HG03139 (cell line): ENCODE measurements around the gene ZSCAN2.
"Not testable (repeated sequence)": the region's sequence is repeated elsewhere in the genome, so short reads cannot be mapped to it uniquely, and the experiment has no call there.

Source experiments
- ATAC-seq: cut with Tn5 transposase; IDR thresholded peaks from one replicate; pipeline ENCODE4 v1.9.1; 2021; ENCODE audit not compliant: unreplicated experiment

ZSCAN2 gene

DNA sequence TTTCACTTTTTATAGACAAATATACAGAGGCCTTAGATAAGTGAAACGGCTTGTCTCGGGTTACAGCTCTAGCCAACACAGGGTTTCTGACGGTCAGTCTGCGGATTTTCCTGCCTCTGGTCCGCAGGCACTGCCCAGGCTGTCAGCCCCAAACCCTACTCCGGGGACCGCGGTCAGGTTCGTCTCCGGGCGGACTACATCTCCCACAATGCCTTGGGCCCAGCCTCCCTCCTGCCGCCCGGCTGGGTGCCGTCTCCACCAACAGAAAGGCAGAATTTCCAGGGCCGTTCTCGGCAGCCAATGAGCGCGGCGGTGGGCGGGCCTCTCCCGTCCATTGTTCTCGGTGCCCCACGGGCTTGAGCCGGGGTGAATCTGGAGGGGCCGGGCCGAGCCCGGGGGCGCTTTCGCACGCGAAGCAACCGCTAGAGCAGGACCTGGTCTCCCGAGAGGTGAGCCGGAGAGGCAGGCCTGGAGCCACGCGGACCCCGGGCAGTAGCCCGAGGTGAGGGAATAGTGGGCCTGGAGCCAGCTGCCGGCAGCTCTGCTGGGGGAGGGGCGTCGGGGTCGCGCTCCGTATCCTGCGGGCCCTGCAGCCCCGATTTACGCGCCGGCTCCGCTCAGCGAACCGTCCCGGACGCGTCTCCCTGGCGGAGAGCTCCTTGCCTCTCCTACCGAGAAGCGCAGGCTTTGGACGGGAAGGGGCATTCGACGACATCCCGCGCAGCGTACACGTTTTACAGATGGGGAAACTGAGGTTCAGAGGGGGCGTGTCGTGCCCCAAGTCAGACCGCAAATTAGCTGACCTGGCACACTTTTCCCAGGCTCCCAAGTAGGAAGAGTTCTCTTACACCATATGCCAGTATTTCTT is at the start of gene ZSCAN2:
Gene ZSCAN2, plus strand, starts transcription at position 323 of the 868 bp plus-strand sequence. CDS start 2,919 bp downstream, outside the sequence.
- peak; percentile 92 for ATAC-seq

DNA sequence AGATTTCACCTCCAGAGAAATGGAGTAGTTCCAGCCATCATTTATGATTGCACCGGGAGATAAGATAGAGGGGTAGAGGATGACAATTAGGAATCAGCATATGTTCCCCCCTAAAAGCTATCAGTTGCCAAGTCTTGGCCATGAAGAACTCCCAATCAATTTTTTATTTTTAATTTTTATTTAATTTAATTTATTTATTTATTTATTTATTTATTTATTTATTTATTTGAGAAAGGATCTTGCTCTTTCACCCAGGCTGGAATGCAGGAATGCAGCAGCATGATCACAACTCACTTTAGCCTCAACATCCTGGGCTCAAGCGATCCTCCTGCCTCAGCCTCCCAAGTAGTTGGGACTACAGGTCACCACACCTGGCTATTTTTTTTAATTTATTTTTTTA is 49.2 kb upstream of the ZSCAN2 start:
- ATAC-seq: not testable (repeated sequence)

DNA sequence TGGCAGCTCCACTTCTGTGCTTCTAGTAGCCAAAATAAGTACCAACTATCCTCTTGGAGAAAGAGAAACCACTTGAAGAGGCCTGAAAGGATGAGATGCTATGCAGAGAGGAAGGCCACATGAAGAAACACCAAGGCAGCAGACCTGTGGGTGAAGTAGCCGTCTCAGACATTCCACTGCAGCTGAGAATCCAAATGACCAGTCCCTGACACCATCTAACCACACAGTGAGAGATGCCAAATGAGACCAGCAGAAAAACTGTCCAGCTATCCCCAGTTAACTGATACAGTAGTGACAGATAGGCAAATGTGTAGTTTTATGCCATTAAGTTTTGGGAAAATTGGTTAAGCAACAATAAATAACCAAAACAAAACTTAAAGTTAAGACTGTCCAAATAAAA is 47.9 kb upstream of the ZSCAN2 start:
- ATAC-seq: no peak

DNA sequence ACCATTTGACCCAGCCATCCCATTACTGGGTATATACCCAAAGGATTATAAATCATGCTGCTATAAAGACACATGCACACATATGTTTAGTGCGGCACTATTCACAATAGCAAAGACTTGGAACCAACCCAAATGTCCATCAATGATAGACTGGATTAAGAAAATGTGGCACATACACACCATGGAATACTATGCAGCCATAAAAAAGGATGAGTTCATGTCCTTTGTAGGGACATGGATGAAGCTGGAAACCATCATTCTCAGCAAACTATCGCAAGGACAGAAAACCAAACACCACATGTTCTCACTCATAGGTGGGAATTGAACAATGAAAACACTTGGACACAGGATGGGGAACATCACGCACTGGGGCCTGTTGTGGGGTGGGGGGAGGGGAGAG is 44.1 kb upstream of the ZSCAN2 start:
- not testable (repeated sequence) for ATAC-seq

DNA sequence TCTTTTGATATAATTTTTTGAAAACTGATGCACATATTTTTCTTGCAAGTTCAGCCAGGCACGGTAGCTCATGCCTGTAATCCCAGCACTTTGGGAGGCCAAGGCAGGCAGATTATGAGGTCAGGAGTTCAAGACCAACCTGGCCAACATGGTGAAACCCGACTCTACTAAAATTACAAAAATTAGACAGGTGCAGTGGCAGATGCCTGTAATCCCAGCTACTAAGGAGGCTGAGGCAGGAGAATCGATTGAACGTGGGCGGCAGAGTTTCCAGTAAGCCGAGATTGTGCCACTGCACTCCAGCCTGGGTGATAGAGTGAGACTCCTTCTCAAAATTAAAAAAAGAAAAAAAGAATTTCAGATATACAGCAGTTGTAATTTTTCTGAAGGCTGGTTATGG is 32.8 kb upstream of the ZSCAN2 start:
- not testable (repeated sequence) for ATAC-seq

DNA sequence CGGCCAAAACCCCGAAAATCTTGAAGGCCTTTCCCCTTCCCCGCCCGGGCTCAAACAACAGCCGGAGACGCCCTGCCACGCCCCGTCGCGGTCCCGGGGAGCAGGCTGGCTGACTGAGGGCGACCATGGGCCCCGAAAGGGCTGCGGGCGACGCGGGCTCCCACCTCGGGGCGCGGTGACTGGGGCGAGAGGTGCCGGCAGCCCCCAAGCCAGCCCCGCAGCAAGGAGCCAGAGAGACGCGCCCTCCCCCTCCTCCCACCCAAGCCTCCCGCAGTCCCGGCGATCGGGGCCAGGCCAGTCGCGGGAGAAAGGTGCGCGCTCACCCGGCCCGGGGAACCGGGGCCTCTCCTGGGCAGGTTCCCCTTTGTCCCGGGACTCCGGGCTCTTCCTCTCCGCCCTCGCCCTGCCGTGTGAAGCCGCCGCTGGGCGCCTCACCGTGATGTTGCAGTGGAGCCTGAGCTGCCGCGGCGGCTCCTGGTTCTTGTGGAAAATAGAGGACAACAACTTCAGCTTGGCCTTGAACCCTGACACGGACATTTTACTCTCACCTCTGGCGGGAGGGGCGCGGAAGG is 30.6 kb upstream of the ZSCAN2 start:
- ATAC-seq: no peak

DNA sequence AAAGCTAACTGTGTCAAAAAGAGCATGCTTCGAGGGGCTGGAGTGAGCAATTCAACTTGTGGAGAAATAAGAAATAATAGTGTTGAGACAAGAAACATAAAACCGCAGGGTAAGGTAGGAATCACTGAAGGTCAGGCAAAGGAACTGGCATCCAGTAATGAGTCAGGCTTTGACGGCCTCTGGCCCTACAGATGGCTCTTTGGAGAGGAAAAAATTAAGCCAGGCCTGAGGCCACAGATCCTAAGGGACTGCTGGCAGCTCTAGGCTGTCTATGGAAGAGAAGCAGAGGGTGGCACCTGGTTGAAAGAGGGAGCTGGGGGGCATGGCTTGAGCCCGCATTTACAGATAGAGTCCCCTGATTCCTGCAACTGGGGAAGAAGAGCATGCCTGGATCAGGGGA is 28.6 kb upstream of the ZSCAN2 start:
- no peak for ATAC-seq

DNA sequence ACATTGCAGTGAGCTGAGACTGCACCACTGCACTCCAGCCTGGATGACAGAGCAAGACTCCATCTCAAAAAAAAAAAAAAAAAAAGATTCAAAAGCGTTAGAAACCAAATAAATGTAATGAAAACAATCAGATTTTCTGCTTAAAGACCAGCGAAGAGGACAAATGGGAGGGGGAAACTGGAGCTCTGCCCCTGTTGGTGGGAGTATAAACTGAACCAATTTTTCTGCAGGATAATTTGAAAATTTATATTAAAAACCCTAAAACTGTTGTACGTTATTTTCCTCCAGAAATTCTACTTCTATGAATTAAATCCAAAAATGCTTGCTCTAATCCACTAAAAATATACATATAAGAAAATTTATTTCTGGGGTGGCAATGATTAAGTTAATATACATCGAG is 25.3 kb upstream of the ZSCAN2 start:
- no peak for ATAC-seq

DNA sequence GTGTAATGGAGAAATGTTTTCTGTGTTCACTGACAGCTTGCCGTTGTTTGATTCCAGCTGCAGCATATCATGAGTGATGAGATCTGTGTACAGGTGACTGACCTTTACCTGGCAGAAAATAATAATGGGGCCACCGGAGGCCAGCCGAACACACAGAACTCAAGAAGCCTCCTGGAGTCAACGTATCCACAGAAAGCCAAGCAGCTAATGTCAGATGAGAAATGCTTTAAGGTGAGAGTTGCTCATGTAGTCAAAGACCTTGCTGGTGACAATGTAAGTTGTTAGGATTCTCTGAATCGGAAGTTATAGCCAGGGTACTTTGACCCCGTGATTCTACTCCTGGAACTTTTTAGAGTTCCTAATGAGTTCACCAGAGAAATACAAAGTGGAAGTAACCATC is 22.9 kb upstream of the ZSCAN2 start:
- not testable (repeated sequence) for ATAC-seq

DNA sequence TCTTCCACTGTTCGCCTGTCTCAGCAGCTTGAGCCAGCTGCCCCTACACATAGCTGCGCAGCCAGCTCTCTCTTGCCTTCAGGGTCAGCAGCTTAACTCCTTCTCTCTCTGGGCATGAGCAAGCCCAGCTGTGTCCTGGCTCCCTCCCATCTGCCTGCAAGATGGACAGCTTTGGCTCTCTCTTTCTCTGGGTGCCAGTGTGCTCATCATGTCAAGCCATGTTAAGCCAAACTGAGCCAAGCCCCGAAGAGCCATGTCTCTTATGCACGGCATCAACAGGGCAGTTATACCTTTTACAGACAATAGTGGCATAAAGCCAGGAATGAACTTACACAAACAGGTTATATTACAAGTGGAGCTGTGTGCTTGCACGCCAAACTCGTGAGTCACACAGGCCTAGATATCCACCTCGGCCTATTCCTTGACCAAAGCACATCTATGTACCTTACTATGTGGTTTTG is 21.5 kb upstream of the ZSCAN2 start:
- ATAC-seq: not testable (repeated sequence)

DNA sequence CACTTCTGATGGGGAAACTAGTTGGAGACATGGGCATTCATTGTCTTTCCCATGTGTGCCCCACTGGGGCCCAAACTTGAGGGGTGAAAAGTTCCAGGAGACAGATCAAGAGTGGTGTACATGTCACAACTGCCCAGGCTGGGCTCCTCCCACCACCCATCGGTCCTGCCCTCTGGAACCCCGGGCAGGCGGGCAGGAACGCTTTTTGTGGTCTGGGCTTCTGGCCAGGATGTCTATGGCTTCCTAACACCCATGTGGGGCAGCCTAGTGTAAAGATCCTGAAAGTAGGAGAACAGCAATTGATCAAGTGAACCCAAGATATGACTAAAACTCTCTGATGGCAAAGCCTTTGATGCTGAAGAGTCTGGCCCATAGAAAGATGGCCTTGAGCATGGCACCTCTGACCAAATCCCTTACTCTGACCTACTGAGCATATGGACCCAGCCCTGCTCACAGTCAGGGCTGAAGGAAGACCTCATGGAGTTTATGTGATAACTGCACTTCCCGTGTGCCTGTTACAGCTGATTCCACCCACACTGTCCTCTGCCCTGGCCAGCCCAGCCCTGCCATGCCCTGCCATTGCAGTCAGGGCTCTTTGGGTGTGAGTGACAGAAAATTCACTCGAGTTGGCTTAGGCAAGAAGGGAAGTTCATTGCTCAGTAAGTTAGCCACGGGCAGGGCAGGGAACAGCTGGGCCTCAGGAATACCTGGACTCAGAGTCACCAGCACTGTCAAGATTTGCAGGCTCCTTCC is 19.0 kb upstream of the ZSCAN2 start:
- ATAC-seq: not testable (repeated sequence)

DNA sequence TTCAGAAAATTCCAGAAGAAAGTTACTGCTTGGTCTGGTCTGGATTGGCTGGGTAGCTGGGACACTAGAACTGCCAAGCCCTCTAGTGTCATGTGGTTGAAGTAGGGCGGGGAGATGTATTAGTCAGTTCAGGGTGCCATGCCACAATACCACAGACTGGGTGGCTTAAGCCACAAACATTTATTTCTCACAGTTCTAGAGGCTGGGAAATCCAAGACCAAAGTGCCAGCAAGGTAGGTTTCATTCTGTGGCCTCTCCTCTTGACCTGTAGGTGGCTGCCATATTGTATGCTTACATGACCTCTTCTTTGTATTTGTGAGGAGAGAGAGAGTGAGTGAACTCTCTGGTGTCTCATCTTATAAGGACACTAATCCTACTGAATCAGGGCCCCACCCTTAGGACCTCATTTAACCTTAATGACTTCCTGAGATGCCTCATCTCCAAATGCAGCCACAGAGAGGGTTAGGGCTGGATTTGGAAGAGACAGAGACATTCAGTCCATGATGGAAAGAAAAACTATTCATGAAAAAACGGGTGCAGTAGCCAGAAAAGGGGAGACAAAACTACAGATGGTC is 18.1 kb upstream of the ZSCAN2 start:
- ATAC-seq: no peak

DNA sequence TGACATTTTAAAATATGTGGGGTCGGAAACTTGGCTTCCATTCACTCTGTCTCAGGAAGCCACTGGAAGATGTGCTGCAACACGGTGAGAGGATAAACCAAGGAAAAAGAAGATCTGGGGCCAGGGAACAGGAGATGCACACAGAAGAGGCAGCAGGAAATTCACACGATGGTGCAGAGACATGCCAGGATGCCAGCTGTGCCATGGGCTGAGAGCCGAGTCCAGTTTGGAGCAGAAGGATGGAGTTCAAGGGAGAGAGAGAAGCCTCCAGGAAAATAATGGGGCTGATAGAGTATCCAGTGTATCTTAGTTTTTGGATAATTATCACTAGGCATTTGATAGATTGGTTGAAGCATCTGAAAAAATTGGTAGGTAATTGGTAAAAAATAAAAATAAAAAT is 16.9 kb upstream of the ZSCAN2 start:
- ATAC-seq: not testable (repeated sequence)

DNA sequence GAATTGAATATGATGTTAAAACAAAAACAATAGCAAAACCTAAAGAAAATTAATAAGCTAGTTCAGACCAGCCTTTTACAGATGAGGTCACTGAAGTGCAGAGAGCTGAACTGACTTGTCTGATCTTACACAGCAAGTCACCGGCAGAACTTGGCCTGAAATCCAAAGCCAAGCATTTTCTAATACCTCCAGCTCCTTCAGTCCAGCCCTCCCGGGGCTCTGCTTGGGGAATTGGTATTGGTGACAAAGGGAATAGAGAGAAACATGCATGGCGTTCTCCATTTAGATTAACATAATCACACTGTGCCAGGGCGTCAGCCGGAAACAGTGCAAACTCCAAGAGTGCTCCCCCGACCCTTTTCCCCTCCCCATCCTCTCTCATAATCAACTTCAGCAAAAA is 14.1 kb upstream of the ZSCAN2 start:
- no peak for ATAC-seq

DNA sequence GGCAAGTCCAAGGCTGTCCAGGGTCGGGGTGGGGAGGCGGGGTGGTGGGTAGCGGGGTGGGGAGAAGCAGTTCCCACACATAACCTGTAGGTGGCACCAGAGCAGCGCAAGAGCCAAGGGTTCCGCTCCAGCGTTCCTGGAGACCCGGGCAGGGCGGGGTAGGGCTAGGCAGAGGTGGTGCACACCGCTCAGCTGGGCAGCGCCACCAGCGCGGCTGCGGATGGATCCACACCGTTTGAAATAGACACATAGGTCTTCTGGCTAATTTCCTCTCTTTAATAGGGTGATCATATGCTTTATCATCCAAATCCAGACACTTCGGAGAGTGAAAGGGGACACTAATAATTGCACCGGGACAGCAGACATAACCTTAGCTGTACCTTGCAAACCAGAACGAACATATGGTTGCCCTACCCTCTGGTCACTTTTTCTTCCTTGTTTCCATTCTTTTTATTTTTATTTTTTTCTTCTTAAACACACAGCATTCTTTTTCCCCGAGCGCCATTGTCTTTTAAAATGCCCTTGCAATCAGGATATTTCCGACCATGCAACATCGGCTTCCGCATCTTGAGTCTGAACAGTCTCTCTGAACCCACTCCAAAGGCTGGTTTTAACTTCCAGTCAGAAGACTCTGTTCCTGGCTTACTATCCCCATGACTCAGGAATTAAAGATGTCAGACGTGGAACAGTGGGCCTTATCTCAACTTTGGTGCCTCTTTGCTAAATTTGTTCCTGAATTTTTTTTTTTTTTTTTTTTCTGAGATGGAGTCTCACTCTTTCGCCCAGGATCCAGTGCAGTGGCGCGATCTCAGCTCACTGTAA is 12.5 kb upstream of the ZSCAN2 start:
- peak; percentile 98 for ATAC-seq

DNA sequence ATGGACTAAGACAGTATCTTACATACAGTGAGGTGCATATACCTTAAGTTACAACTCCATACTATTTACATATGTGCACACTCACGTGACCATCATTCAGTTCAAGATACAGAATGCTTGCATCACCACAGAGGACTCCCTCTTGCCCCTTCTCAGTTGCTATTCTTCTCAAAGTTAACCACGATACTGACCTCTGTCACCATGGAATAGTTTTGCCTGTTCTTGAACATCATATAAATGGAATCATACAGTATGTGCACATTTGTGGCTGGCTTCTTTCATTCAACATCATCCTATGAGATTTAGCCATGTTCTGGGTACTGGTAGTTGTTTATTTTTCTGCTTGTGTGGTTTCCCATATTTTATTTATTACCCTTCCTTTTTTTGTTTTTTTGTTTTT is 10.4 kb upstream of the ZSCAN2 start:
- ATAC-seq: no peak

DNA sequence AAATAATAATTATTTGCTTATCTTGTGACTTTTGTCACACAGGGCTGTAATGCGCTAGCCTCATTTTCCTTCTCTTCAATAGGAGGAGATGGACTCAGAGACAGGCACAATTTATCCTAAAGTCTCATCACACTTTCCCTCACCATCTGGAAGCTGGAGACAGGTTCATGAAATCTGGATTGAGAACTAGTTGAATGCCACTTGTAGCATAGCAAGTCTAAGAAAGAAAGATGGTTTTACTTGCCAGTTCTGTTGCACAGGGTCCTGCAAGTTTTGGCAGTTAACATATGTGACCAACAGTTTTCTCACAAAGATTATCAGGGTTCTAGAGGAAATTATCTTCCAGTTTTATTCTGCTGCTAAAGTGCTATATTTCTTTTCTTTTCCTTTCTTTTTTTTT is 9.0 kb upstream of the ZSCAN2 start:
- no peak for ATAC-seq

DNA sequence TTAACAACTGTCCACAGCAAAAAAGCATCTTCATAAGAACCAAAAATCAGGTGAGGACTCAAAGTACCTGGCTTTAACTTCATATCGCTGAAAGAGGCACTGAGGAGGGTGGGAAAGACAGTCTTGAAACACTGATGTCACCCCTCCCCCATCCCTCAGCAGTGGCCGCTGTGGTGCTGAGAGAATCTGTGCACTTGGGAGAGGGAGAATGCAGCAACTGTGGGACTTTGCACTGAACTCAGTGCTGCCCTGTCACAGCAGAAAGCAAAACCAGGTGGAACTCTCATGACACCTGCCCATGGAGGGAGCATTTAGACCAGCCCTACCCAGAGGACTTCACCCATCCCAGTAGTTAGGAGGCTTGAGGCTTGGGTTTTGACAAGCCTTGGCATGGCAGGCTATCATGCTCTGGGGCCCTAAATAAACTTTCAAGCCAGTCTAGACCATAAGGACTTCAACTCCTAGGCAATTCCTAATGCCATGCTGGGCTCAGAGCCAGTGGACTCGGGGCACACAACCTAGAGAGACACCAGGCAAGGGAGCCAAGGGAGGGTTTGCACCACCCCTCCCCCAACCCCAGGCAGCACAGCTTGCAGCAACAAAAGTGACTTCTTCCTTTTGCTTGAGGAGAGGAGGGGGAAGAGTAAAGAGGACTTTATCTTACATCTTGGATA is 6.1 kb upstream of the ZSCAN2 start:
- ATAC-seq: no peak

DNA sequence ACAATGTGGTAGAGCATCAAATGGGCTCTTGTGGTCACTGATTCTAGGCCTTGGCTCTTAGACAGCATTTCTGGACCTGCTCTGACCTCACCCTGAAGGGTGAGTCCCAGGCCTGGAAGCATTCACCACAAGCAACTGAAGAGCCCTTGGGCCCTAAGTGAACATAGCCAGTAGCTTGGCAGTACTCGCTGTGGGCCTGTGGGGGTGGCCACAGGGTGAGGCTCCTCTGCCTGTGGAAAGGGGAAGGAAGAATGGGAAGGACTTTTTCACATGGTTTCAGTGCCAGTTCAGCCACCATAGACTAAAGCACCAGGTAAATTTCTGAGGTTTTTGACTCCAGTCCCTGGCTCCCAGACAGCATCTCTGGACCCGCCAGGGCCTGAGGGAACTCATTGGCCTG is 5.1 kb upstream of the ZSCAN2 start:
- no peak for ATAC-seq

DNA sequence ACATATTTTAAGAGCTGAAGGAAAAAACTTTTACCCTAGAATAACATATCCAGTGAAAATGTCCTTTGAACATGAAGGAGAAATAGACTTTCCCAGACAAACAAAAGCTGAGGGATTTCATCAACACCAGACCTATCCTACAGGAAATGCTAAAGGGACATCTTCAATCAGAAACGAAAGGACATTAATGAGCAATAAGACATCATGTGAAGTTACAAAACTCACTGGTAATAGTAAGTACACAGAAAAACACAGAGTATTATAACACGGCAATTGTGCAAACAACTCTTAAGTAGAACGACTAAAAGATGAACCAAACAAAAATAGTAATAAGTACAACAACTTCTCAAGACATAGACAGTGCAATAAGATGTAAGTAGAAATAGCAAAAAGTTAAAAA is 3.5 kb upstream of the ZSCAN2 start:
- ATAC-seq: no peak
